ENCODE measurements around the gene GASK1B.

GRCh38 chr4:158166701-158167100, 6.1 kb downstream of the GASK1B start:
- no peak for TF ChIP-seq POLR2A (IDR thresholded peaks at IDR 0.05)
- TF ChIP-seq CTCF (IDR thresholded peaks at IDR 0.05): no peak
